OCI-LY1 (cell line): ENCODE data around the gene MBD5.

Experiments
- H2AFZ ChIP-seq: fragments of 200-600 bp; sonication (generic), shearing (Covaris generic); 2 replicates; pipeline ENCODE4 v1.6.0; 2014; ENCODE audit warnings: antibody characterized with exemption, mild to moderate bottlenecking, low read length
- H3F3A ChIP-seq: fragments of 200-600 bp; sonication (generic), shearing (Covaris generic); 2 replicates; pipeline ENCODE4 v1.6.0; 2014; ENCODE audit warnings: mild to moderate bottlenecking, antibody characterized with exemption, low read length, moderate library complexity; ENCODE audit not compliant: insufficient read depth
- H3K27ac ChIP-seq: fragments of 200-600 bp; sonication (generic); 2 replicates; pipeline ENCODE4 v1.5.1; 2014; ENCODE audit warnings: low read length, mixed run types, mild to moderate bottlenecking, low read depth; ENCODE audit not compliant: poor library complexity, severe bottlenecking
- H3K27me3 ChIP-seq: fragments of 200-600 bp; sonication (generic); 2 replicates; pipeline ENCODE4 v1.6.0; 2014; ENCODE audit warnings: antibody characterized with exemption, mild to moderate bottlenecking, low read length, moderate library complexity; ENCODE audit not compliant: insufficient read depth
- H3K36me3 ChIP-seq: fragments of 200-600 bp; sonication (generic); 2 replicates; pipeline ENCODE4 v1.6.1; 2014; ENCODE audit warnings: mild to moderate bottlenecking, antibody characterized with exemption, low read length, moderate library complexity, mixed read lengths; ENCODE audit not compliant: insufficient read depth
- H3K4me1 ChIP-seq: fragments of 200-600 bp; sonication (generic); 2 replicates; pipeline ENCODE4 v1.5.1; 2014; ENCODE audit warnings: mild to moderate bottlenecking, low read length, moderate library complexity; ENCODE audit not compliant: insufficient read depth, severe bottlenecking
- H3K4me2 ChIP-seq: fragments of 200-600 bp; sonication (generic), shearing (Covaris generic); 2 replicates; pipeline ENCODE4 v1.6.1; 2014; ENCODE audit warnings: low read length
- H3K4me3 ChIP-seq: fragments of 200-600 bp; sonication (generic); 2 replicates; pipeline ENCODE4 v1.5.1; 2014; ENCODE audit warnings: low read length, low read depth, mild to moderate bottlenecking, mixed read lengths; ENCODE audit not compliant: poor library complexity, severe bottlenecking
- H3K79me2 ChIP-seq: fragments of 200-600 bp; shearing (Covaris generic); 2 replicates; pipeline ENCODE4 v1.6.1; 2016; ENCODE audit warnings: mixed run types, low read length, mixed read lengths; ENCODE audit not compliant: insufficient read depth
- H3K9ac ChIP-seq: fragments of 200-600 bp; sonication (generic), shearing (Covaris generic); 2 replicates; pipeline ENCODE4 v1.6.1; 2014; ENCODE audit warnings: mild to moderate bottlenecking, low read length, mixed read lengths
- H3K9me2 ChIP-seq: fragments of 200-600 bp; sonication (generic), shearing (Covaris generic); 2 replicates; pipeline ENCODE4 v1.6.1; 2014; ENCODE audit warnings: low read depth, mild to moderate bottlenecking, low read length, mixed read lengths
- H3K9me3 ChIP-seq: fragments of 200-600 bp; shearing (Covaris generic); 2 replicates; pipeline ENCODE4 v1.6.1; 2014; ENCODE audit warnings: low read length, mixed read lengths
- H4K20me1 ChIP-seq: fragments of 200-600 bp; sonication (generic), shearing (Covaris generic); 2 replicates; pipeline ENCODE4 v1.6.0; 2016; ENCODE audit warnings: mild to moderate bottlenecking, low read length; ENCODE audit not compliant: insufficient read depth
- EZH2 ChIP-seq: fragments of 200-600 bp; sonication (generic), shearing (Covaris generic); IDR thresholded peaks from 2 replicates; pipeline ENCODE4 v1.8.0; 2017; ENCODE audit warnings: borderline replicate concordance, mixed run types, mild to moderate bottlenecking, antibody characterized with exemption, low read length, moderate library complexity, mixed read lengths
- TF ChIP-seq, protein P1 (sequence below): fragments of 200-600 bp; sonication (generic), shearing (Covaris generic); IDR thresholded peaks from 2 replicates; pipeline ENCODE4 v1.5.1; 2017; ENCODE audit warnings: mild to moderate bottlenecking, antibody characterized with exemption, low read length, moderate library complexity, mixed read lengths

The MBD5 gene

GRCh38 chr2:148557844-148558436, 537.0 kb downstream of the MBD5 start:
- Histone ChIP-seq H3K4me3 (no peak overlapping the region), H3K27me3 (no peaks in the 10 kb centered on the region), H4K20me1 (no peaks in the 10 kb centered on the region), H3K27ac (no peak overlapping the region), H2AFZ (no peak overlapping the region), H3K9ac (no peak overlapping the region), H3K9me2 (no peaks in the 10 kb centered on the region), H3F3A (no peaks in the 10 kb centered on the region), H3K36me3 (no peaks in the 10 kb centered on the region), H3K4me1 (peaks cover 6% of the 10 kb centered on the region), H3K79me2 (no peaks in the 10 kb centered on the region), H3K9me3 (no peaks in the 10 kb centered on the region), H3K4me2 (no peak overlapping the region)
- TF ChIP-seq EZH2, result no peak
- TF ChIP-seq, protein P1, sequence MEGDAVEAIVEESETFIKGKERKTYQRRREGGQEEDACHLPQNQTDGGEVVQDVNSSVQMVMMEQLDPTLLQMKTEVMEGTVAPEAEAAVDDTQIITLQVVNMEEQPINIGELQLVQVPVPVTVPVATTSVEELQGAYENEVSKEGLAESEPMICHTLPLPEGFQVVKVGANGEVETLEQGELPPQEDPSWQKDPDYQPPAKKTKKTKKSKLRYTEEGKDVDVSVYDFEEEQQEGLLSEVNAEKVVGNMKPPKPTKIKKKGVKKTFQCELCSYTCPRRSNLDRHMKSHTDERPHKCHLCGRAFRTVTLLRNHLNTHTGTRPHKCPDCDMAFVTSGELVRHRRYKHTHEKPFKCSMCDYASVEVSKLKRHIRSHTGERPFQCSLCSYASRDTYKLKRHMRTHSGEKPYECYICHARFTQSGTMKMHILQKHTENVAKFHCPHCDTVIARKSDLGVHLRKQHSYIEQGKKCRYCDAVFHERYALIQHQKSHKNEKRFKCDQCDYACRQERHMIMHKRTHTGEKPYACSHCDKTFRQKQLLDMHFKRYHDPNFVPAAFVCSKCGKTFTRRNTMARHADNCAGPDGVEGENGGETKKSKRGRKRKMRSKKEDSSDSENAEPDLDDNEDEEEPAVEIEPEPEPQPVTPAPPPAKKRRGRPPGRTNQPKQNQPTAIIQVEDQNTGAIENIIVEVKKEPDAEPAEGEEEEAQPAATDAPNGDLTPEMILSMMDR, result peak; percentile 27; the same call in 1 of the 2 replicates

- Histone ChIP-seq H3F3A (no peaks in the 10 kb centered on the region), H4K20me1 (no peaks in the 10 kb centered on the region), H3K9me3 (no peaks in the 10 kb centered on the region), H3K4me1 (no peaks in the 10 kb centered on the region), H3K79me2 (no peaks in the 10 kb centered on the region), H3K4me2 (no peak overlapping the region), H3K27me3 (no peaks in the 10 kb centered on the region), H3K9me2 (no peaks in the 10 kb centered on the region), H3K36me3 (no peaks in the 10 kb centered on the region), H3K4me3 (no peak overlapping the region), H2AFZ (no peak overlapping the region), H3K9ac (no peak overlapping the region), H3K27ac (no peak overlapping the region)
- TF ChIP-seq, protein P1, result no peak
- no peak for TF ChIP-seq EZH2
These were observed 539.6 kb downstream of the MBD5 start for GRCh38 chr2:148560496-148560895.

- no peaks in the 10 kb centered on the region for H3K36me3 ChIP-seq
- H3K9me2 ChIP-seq, result no peaks in the 10 kb centered on the region
- H3K9ac ChIP-seq, result no peak overlapping the region
- H3K4me3 ChIP-seq, result no peak overlapping the region
- TF ChIP-seq EZH2, result no peak
- TF ChIP-seq, protein P1, result no peak
- no peak overlapping the region for H3K4me2 ChIP-seq
- no peaks in the 10 kb centered on the region for H3K27me3 ChIP-seq
- no peaks in the 10 kb centered on the region for H4K20me1 ChIP-seq
- no peaks in the 10 kb centered on the region for H3F3A ChIP-seq
- H3K79me2 ChIP-seq, result no peaks in the 10 kb centered on the region
- H2AFZ ChIP-seq, result no peak overlapping the region
- no peaks in the 10 kb centered on the region for H3K4me1 ChIP-seq
- no peak overlapping the region for H3K27ac ChIP-seq
- H3K9me3 ChIP-seq, result no peaks in the 10 kb centered on the region
These were observed 540.5 kb downstream of the MBD5 start for GRCh38 chr2:148561389-148561788.
